MCF 10A (cell line): ENCODE measurements around the gene A4GNT. TPM values are rescaled to one million over a fixed set of nuclear protein-coding genes. Genes with fewer than 3 reads are reported as not detected.
A peak's percentile ranks its signal among the peaks of the same experiment; 100 is the strongest.

ENCODE experiments used
- BruUV-seq: library from RNA; stranded (reverse); fragments of 400-500 nt; replicated peaks from 2 replicates; lab custom pipeline; 2021; lab: Mats Ljungman, UMichigan
- CTCF ChIA-PET: fragments of 300-600 bp; sonication (Branson Sonifier 250); formaldehyde crosslinking; extraction: SDS; loops from one replicate; lab custom pipeline; 2021; ENCODE audit warnings: antibody characterized with exemption, inconsistent platforms; lab: Yijun Ruan, JAX
- POLR2A ChIA-PET: fragments of 300-600, 350-650 bp; sonication (Branson Sonifier 250); formaldehyde crosslinking; extraction: SDS; loops from one replicate; lab custom pipeline; 2020; ENCODE audit warnings: antibody characterized with exemption, inconsistent platforms; lab: Yijun Ruan, JAX
- DNase-seq: peaks from one replicate; pipeline ENCODE4 v3.0.0-alpha.2; 2018; ENCODE audit not compliant: unreplicated experiment
- H3K27ac Mint-ChIP-seq: one replicate; pipeline ENCODE4 v1.8.0; 2022; ENCODE audit warnings: mild to moderate bottlenecking, low read depth, mixed read lengths; ENCODE audit not compliant: unreplicated experiment
- H3K27me3 Mint-ChIP-seq: one replicate; pipeline ENCODE4 v1.8.0; 2022; ENCODE audit warnings: mixed read lengths; ENCODE audit not compliant: insufficient read depth, unreplicated experiment
- H3K36me3 Mint-ChIP-seq: one replicate; pipeline ENCODE4 v1.8.0; 2022; ENCODE audit warnings: mild to moderate bottlenecking, moderate library complexity, mixed read lengths; ENCODE audit not compliant: insufficient read depth, unreplicated experiment
- H3K4me1 Mint-ChIP-seq: one replicate; pipeline ENCODE4 v1.8.0; 2022; ENCODE audit warnings: mixed read lengths; ENCODE audit not compliant: insufficient read depth, unreplicated experiment
- H3K4me3 Mint-ChIP-seq: one replicate; pipeline ENCODE4 v1.8.0; 2022; ENCODE audit warnings: mild to moderate bottlenecking, moderate library complexity, mixed read lengths; ENCODE audit not compliant: unreplicated experiment
- H3K9me3 Mint-ChIP-seq: one replicate; pipeline ENCODE4 v1.8.0; 2022; ENCODE audit warnings: mixed read lengths; ENCODE audit not compliant: unreplicated experiment
- intact Hi-C: fragments of 100-400 bp; cut with micrococcal nuclease; formaldehyde crosslinking; loops from 2 replicates; pipeline ENCODE4 v1.14.1; 2022
- total RNA-seq: library from RNA; stranded (reverse); gene quantifications from 2 replicates; pipeline ENCODE4 v1.2.3, GENCODE V29; 2022
- TF ChIP-seq, protein P1 (sequence below): fragments of 200-600 bp; IDR thresholded peaks from one replicate; pipeline ENCODE4 v1.8.0; 2022; ENCODE audit warnings: antibody characterized with exemption, mild to moderate bottlenecking; ENCODE audit not compliant: unreplicated experiment

Gene A4GNT
- total RNA-seq, 1 experiment from 2014 or later: not detected

DNA sequence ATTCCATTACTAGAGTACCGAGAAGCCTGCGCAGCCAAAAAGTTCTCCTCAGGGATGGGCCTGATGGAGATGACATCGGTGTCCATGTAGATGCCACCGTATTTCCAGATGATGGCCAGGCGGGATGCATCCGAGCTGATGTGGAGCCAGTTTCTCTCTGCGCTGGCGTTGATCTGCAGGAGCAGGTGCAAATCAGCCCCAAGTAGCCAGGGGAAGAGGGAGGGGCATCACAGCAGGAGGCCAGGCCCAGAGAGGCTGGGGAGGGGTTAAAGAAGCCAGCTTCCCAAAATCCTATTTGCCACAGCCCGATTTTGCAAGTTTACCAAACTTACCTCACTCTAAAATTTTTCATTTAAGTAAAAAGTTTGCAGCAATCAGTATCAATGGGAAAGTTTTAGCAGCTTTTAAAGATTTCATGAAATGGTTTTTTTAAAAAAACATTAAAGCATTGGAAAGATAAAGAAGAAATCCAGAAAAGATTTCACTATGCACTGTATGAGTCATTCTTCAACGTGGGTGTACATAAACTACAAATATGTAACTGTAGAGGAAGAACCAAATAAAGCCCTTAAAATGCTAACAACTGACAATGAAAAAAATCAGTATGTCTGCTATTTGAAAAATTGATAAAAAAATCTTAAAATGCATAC is 7.4 kb downstream of the A4GNT start:
- intact Hi-C loops: no loop called here
- Mint-ChIP-seq H3K9me3 (no peaks in the 10 kb centered on the region), H3K36me3 (peaks cover 8% of the 10 kb centered on the region), H3K4me1 (peaks cover 10% of the 10 kb centered on the region), H3K27ac (no peak overlapping the region), H3K27me3 (no peaks in the 10 kb centered on the region), H3K4me3 (no peak overlapping the region)
- POLR2A ChIA-PET: no interaction called here
- no TSS peak for BruUV-seq
- TF ChIP-seq, protein P1, sequence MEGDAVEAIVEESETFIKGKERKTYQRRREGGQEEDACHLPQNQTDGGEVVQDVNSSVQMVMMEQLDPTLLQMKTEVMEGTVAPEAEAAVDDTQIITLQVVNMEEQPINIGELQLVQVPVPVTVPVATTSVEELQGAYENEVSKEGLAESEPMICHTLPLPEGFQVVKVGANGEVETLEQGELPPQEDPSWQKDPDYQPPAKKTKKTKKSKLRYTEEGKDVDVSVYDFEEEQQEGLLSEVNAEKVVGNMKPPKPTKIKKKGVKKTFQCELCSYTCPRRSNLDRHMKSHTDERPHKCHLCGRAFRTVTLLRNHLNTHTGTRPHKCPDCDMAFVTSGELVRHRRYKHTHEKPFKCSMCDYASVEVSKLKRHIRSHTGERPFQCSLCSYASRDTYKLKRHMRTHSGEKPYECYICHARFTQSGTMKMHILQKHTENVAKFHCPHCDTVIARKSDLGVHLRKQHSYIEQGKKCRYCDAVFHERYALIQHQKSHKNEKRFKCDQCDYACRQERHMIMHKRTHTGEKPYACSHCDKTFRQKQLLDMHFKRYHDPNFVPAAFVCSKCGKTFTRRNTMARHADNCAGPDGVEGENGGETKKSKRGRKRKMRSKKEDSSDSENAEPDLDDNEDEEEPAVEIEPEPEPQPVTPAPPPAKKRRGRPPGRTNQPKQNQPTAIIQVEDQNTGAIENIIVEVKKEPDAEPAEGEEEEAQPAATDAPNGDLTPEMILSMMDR: no peak
- DNase-seq: no peak
- CTCF ChIA-PET: interaction anchor here (0.9 to 2.4 kb wide), 4 partner anchors 40 to 72 kb away, joined by 3 to 12 read pairs (median 6); no protein-coding TSS in a partner anchor

DNA sequence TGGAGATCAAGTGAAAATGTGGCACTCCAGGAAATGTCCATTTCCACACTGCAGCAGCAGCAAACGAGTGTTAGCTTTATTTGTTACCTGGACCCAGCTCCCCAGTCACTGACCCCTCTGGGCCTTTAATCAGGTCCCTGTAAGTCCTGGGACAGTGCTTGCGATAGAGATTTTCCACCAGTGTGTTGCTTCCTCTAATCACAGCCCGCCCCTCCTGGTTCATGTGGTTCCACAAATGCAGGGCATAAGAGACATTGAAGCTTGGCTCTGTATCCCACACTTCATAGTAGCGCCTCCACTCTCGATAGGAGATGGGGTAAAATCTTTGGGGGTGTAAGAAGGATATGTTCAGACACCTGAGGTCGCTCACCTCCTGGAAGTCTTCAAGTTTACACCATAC is 8.0 kb downstream of the A4GNT start:
- H3K27ac Mint-ChIP-seq: no peak overlapping the region
- TF ChIP-seq, protein P1: no peak
- no peak overlapping the region for H3K4me3 Mint-ChIP-seq
- intact Hi-C loops: no loop called here
- H3K27me3 Mint-ChIP-seq: no peaks in the 10 kb centered on the region
- H3K36me3 Mint-ChIP-seq: peaks cover 8% of the 10 kb centered on the region
- BruUV-seq: no TSS peak
- no peaks in the 10 kb centered on the region for H3K9me3 Mint-ChIP-seq
- no peak for DNase-seq
- ChIA-PET CTCF (interaction anchor here (0.6 to 2.4 kb wide), 8 partner anchors 15 to 852 kb away, joined by 3 to 12 read pairs (median 4); no protein-coding TSS in a partner anchor), POLR2A (interaction anchor here (0.7 kb wide), 1 partner anchor 46 kb away, joined by 3 read pairs; no protein-coding TSS in a partner anchor)
- peaks cover 11% of the 10 kb centered on the region for H3K4me1 Mint-ChIP-seq

DNA sequence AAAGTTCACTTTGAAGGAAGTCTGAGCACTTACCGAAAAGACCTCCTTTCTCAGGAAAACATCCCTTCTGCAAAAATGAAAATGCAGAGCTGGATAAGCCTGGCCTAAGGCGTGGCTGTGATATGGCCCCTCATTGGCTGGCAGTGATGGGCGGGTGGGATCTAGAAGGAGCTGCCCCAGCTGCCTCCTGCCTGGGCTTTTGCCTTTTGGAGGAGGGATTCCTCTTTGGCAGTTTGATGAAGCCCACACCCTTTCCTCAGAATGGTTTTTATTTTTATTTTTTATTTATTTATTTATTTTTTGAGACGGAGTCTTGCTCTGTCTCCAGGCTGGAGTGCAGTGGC is 12.8 kb downstream of the A4GNT start:
- no TSS peak for BruUV-seq
- intact Hi-C loops: loop anchor here (1.0 kb wide), 1 partner anchor 51 kb away; no protein-coding TSS in a partner anchor
- TF ChIP-seq, protein P1: no peak
- no peaks in the 10 kb centered on the region for H3K27me3 Mint-ChIP-seq
- DNase-seq: no peak
- CTCF ChIA-PET: interaction anchor here (0.7 to 12.5 kb wide), 15 partner anchors 9 to 815 kb away, joined by 3 to 743 read pairs (median 6); no protein-coding TSS in a partner anchor
- no peaks in the 10 kb centered on the region for H3K9me3 Mint-ChIP-seq
- POLR2A ChIA-PET: interaction anchor here (1.2 to 1.7 kb wide), 4 partner anchors 36 to 56 kb away, joined by 6 to 7 read pairs (median 6); partner anchors contain the start of gene DBR1
- H3K27ac Mint-ChIP-seq: no peak overlapping the region
- peaks cover 19% of the 10 kb centered on the region for H3K4me1 Mint-ChIP-seq
- H3K36me3 Mint-ChIP-seq: peaks cover 8% of the 10 kb centered on the region
- no peak overlapping the region for H3K4me3 Mint-ChIP-seq

DNA sequence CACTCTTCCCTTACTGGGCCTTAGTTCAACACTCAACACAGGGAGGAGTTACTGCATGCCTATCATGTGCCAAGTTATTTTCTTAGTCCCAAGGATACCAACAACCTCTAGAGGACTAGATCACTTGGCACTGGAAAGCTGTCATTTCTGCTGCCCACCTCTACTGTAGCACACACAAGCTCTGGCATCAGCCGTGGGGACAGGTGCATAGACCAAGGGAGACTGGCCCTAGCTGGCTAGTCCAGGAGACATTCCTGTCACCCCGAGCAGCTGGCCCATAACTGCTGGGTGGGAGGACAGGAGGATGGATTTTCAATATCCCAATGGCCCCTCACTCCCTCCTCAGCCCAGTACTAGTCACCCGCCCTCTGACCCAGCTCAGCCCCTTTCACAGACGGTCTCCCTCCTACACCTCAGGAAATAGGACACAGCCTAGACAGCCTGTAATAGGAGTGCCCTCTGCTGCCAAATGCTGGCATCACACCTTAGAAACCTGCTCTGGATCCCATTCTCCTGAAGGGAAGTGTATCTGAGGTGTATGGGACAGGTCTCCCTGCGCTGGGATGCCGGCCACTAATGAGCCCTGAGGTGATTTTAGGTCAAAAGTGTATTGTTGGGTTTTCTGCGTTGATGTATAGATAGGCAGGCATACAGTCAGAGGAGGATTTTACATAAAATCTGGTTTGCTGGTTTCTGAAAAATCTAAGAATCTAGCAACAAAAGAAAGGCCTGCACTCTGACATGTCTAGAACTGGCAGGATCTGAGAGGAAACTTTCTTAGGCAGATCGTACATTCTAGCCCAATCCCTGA is 13.4 kb downstream of the A4GNT start:
- POLR2A ChIA-PET: interaction anchor here (1.2 to 1.7 kb wide), 4 partner anchors 36 to 56 kb away, joined by 6 to 7 read pairs (median 6); partner anchors contain the start of gene DBR1
- Mint-ChIP-seq H3K27ac (no peak overlapping the region), H3K9me3 (no peaks in the 10 kb centered on the region), H3K4me3 (no peak overlapping the region), H3K27me3 (no peaks in the 10 kb centered on the region), H3K36me3 (peaks cover 8% of the 10 kb centered on the region), H3K4me1 (peaks cover 19% of the 10 kb centered on the region)
- CTCF ChIA-PET: interaction anchor here (0.5 to 12.5 kb wide), 31 partner anchors 9 to 1814 kb away, joined by 3 to 743 read pairs (median 4); partner anchors contain the start of gene A4GNT
- DNase-seq: peak; percentile 87
- no TSS peak for BruUV-seq
- TF ChIP-seq, protein P1: peak; percentile 91
- intact Hi-C loops: loop anchor here (1.0 kb wide), 1 partner anchor 51 kb away; no protein-coding TSS in a partner anchor
